GM18868 (cell line): ENCODE results near the gene RPL29.

ENCODE experiments used
- ATAC-seq: cut with Tn5 transposase; IDR thresholded peaks from one replicate; pipeline ENCODE4 v1.9.1; 2021; ENCODE audit warnings: mild to moderate bottlenecking, moderate library complexity; ENCODE audit not compliant: unreplicated experiment

Gene RPL29

DNA sequence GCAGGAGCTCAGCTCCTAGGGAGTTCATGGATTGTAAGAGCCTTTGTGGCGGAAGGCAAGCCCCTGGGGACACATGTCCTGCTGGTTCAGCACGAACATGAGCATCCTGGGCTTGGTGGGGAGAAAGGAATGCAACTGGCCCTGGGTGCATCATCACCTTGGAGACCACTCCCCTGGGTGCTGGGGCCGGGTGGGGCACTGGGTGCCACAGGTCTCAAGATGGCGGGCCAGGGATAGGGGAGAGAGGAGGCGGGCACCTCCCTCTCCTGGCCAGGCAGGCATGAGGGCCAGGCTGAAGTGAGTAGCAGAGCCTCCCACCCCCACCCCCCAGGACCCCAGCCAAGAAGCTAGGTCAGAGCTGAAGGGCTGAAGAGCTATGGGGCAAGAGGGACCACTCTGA, 29.2 kb downstream of the RPL29 start:
- no peak for ATAC-seq

DNA sequence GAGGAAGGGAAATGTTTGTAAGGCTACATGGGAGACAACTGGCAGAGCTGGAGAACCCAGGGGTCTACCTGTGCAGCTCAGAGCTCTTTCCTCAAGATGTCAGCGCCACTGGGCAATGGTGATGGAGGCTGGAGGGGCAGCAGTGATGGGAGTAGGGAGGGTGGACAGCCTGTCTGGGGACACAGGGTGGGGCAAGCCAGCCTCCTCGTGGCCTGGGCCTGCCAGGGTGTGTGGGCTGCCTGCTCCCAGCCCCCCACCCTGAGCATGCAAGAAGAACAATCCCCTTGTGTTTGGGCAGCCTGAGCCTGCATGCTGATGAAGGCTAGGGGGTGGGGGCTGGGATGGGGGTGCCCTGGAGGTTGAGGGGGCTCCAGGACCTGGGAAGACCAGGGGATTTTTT, 29.7 kb downstream of the RPL29 start:
- ATAC-seq = no peak

DNA sequence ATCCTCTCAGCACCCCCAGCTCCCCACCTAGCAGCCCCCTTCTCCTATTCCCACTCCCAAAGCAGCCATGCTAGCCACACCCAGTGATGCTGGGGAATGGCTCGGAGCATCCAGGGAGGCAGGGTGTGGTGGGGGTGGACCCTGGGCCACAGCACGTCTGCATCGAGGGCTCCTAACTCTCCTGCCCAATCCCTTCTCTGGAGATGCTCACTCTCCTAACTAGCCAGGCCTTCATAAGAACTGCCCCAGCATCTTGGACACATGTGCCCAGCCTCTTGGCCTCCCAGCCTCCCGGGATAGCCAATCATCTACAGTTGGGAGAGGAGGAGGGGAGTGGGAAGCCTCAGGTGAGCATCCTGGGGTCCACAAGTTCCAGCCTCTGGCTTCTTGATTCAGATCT, 31.2 kb downstream of the RPL29 start:
- no peak for ATAC-seq

DNA sequence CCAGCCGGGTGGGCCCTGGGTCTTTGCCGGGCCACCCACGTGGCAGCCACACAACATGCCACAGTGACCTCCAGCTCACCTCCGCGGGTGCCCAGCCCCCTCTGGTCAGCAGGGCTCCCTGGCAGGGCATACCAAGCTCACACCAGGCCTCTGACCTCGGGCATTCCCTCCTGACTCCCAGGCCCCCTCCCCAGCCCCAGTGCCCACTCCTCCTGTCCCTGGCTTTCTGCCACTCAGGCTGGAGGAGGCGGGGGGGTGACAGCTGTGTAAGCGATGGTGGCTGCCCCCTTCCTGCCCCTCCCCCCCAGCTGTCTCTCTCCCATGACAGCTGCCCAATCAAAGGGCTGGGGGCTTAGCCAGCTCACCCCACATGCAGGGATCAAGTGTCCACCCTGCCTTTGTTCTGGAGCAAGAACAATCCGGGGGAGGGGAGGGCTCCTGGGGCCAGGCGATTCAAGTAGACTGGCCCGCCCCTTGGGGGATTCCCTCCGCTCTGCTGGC, 31.7 kb downstream of the RPL29 start:
- ATAC-seq = no peak

DNA sequence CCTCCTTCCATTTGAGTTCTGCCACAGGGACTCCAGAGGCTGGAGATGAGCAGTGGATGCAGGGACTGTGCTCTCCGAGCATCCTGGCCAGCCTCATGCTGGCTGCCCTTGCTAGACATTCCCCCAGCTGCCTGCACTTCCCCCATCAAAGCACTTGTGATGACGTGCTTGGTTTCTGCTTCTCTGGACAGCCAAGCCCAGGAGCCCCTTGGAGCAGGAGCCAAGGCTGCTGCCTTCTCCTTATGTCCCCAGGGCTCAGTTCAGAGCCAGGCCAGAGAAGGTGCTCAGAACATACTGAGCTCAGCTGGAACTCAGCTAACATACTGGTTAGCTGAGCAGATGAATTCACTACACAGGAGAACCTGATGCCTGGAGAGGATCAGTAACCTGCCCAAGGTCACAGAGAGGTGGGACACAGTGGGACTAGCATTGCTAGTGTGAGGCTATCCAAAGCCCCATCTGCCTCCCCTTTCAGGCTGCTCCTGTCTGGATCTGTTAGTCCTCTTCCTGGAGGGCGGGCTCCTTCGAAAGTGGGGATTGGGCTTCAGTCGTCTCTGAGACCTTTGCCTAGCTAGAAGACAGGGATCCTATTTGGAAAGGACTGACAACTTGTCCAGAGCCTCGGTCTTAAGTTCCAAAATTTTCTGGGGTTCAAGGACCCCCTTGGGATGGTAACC, 32.7 kb downstream of the RPL29 start:
- no peak for ATAC-seq

DNA sequence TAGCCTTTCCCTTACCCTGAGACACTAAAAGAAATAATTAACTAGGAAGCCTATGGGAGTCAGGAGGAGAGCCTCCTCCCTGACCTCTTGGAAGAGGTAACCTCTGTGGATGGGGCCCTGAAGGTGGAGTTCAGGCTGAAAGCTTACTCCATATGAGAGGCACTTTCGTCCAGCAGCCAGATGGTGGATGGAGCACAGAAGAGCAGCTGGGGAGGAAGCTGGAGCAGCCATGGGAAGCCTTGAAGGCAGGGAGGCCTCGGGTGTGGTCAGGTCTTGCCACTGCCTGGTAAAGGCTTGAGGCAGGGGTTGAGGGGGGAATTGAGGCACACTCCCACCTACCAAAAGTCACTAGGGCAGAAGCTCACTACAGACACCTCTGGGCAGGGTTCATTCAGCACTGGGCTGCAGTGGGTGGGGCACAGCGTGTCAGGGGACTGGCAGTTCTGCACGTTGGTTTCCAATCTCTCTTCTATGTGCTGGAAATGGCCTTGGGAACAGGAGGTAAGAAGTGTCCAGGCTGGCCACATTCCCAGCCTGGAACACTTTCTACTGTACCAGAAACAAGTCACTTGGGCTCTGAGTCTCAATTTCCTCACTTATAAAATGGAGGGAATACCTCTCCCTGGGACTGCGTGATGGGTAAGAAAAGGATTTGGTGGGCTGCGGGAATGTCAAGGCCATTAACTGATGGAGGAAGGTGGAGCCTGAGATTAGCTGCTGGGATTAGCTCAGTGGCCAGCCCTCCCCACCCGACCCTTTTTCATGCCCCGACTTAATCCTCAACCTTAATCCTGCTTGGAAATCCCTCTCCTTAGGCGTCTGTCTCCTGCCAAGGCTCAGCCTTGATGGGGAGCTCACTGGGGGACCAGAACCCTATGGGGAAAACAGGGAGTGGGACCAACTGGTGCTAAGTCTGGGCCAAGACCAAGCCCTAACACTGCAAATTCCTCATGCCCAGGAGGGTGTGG, 33.8 kb downstream of the RPL29 start:
- ATAC-seq = no peak

DNA sequence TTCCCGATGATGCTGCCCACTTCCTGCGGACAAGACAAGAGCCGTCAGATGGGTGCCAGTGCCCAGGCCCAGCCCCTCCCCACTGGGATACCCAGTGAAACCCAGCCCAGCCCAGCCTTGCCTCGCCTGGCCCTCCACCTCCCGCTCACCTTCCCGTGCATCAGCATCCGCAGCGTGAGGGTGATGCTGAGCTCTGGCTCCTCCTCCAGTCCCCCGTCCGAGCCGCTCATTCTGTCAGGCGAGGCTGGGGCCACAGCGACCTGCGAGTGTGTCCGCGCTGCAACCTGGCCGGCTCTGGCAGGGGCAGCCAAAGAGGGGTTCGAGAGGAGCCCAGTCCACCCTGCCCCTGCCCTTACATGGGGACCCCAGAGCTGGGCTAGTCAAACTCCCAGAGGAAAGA, 34.7 kb downstream of the RPL29 start:
- no peak for ATAC-seq

DNA sequence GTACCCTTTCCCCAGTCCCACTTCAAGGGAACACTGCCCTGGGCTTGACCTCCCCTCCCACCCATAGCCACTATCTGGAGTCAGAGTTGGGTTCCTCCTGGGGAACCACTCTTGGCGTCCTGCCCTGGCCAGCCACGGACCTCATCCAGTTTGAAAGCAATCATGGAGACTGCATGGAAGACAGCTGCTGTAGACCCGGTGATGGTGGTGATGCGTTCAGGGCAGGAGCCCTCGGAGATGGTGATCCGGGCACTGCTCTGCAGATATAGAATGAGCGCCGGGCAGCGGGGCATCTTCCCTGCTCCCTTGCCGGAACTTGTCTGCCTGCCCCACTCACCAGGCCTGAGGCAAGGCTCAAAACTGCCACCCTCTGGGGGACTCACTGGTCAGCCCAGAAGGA, 35.3 kb downstream of the RPL29 start:
- no peak for ATAC-seq

DNA sequence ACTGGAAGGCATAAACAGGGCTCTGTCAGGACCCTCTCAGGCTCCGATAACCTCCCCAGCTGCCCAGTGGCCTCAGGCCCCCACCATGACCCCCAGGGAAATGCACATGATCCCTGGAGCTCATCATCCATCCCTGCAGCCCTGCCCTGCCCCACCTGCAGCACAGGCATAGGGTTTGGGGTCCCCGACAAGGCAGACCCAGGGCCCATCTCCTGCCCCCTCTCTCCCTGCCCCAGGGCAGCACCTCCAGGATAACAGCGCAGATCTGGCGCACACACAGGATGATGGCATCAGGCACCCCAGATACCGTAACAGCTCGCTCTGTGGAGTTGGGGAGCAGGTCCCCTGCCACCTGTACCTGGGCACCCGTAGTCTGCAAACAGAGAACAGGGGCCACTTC, 36.0 kb downstream of the RPL29 start:
- no peak for ATAC-seq

DNA sequence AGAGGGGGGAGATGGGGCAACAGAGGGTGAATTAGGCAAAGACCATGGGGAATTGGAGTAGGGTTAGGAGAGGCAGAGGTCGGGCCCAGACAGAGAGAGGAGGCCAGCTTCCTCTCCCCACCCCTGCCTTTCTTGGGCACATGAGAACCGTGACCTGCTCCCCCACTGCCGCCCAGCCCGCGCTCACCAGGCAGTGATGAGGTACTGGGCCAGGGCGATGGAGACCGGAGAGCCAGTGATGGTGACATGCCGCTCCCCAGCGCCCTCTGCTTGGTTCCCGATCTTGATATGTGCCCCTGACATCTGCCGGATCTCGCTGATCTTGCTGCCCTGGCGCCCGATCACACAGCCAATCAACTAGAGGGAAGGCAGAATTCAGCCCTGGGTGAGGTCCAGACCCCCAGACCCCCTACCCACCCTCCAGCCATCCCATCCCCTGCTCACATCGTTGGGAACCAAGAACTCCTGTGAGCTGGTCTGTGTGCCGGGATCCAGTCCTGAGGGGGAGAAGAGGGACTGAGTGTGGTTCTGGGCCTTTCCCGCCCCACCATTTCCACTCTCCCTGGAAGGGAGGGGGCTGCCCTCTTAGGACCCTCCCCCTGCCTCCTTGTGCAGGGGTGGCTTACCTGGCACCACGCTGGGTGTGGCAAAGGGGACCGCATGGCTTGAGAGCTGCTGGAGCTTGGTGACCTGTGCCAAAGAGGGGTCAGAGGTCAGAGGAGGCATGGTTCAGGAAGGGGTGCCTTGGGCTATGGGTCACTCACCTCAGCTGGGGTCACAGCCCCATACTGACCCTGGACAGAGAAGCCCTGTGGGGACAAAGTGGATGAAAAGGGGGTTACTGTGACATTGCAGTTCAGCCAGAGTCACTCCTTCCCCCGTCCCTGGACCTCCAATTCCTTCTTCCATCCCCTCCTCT, 36.8 kb downstream of the RPL29 start:
- ATAC-seq = no peak

DNA sequence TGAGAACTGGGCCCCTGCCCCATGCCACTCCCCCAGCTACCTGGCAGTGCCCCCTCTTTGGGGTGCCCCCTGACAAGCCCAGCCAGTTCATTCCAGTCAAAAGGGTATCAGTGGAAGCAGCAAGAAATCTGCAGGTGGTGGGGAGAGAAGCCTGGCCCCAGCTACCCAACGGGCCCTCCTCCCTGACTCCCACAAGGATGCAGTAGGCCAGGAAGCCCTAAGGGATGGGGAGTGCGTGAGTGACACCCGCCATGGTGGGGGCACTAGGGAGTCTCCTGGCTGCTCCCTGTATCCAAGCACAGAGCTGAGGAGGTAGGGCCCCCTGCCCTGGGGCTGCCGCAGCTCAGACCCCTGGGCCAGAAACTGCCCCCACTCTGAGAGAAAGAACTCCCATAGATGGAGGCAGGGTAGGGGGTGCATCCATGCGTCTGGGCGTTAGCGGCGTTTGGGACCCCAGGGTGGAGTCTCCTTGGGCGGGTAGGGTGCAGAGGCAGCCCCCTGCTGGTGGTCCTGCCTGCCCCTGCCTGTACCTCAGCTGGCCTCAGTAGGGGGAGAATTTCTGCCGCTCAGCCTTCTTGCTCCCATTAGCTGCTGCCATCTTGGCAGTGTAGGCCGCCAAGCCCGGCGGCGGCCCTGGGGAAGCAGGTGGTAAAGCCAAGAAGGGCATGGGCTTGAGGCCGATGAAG, 38.0 kb downstream of the RPL29 start:
- ATAC-seq = no peak

DNA sequence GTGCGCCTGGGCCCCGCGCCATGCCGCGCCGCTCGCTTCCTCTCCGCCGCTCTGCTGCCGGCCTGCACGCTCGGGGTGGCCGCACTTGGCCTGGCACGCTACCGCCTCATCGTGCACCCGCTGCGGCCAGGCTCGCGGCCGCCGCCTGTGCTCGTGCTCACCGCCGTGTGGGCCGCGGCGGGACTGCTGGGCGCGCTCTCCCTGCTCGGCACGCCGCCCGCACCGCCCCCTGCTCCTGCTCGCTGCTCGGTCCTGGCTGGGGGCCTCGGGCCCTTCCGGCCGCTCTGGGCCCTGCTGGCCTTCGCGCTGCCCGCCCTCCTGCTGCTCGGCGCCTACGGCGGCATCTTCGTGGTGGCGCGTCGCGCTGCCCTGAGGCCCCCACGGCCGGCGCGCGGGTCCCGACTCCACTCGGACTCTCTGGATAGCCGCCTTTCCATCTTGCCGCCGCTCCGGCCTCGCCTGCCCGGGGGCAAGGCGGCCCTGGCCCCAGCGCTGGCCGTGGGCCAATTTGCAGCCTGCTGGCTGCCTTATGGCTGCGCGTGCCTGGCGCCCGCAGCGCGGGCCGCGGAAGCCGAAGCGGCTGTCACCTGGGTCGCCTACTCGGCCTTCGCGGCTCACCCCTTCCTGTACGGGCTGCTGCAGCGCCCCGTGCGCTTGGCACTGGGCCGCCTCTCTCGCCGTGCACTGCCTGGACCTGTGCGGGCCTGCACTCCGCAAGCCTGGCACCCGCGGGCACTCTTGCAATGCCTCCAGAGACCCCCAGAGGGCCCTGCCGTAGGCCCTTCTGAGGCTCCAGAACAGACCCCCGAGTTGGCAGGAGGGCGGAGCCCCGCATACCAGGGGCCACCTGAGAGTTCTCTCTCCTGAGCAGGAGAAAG, 39.6 kb downstream of the RPL29 start:
- no peak for ATAC-seq

DNA sequence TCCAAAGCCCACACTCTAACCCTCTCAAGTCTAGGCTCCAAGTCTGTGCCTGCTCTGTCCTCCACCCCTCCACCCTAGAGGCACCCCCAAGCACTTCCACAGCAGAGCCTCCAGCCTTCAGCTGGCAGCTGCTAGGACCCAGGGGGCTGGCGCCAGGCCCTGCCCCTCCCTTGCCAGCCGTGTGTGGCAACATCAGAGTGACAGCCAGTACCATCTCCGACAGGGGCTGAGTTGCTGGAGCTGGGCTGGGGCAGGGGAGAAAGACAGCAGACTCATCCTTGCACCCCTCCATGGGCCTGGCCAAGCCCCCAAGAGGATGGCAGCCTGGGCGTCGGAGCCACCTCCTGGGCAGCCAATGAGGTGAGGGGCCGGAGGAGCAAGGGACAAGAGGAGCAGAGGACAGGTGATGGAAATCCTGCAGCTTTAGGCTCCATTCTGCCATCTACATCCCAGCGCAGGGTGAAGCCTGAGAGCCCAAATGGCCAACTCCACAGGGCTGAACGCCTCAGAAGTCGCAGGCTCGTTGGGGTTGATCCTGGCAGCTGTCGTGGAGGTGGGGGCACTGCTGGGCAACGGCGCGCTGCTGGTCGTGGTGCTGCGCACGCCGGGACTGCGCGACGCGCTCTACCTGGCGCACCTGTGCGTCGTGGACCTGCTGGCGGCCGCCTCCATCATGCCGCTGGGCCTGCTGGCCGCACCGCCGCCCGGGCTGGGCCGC, 40.4 kb downstream of the RPL29 start, which contains the start of gene GPR62:
TSS of gene GPR62 (plus strand) at position 207 of the 718 bp plus-strand sequence. CDS start at position 479, 272 bp downstream.
- ATAC-seq = no peak

DNA sequence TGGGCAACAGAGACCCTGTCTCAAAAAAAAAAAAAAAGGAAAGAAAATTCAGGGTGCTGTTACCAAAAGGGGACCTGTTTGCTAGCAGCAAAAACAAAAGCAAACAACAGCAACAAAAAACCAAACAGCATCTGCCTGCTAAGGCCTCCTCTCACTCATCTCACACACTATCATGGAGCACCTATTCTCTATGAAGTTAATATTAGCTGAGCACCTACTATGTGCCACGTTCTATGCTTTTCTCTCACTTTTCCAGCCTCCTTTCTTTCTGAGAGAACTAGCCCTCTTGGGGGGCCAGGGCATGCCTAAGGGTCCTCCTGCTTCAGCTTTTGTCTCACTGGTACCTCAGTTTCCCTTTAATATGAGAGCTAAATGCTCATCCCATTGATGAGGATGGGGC, 41.0 kb downstream of the RPL29 start:
- no peak for ATAC-seq

DNA sequence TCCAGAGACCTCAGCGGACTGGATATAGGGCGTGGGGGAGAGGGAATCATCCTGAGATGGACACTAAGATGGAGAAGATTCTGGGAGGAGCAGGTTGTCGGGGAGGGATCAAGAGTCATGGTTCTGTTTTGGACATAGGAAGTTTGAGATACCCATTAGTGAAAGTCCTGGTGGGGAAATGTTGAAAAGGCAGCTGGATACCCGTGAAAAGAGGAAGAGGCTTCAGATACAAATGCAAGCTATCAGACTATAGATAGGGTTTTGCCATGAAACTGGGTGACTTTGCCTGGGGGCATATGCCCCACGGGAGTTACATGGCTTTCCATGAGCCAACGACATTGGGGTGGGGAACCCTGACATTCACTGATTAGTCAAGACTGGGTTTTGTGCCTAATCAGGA, 41.6 kb downstream of the RPL29 start:
- ATAC-seq = no peak

DNA sequence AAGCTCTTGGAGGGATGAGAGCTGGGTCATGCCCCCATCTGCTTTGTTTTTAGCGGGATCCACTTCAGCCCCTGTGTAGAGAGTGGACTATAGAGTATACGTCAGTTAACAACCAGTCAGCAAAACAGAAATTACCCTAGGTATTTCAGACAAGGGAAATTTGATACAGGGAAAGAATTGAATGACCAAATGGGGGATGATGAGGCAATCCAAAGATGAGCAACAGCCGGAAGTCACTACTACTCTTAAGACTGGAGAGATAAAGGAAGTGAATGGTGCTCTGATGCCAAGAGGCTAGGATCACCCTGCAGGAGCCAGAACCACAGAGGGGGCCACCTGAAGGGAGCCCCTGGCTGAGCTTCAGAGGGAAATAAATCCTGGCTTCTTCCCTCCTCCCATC, 42.2 kb downstream of the RPL29 start:
- ATAC-seq = no peak

DNA sequence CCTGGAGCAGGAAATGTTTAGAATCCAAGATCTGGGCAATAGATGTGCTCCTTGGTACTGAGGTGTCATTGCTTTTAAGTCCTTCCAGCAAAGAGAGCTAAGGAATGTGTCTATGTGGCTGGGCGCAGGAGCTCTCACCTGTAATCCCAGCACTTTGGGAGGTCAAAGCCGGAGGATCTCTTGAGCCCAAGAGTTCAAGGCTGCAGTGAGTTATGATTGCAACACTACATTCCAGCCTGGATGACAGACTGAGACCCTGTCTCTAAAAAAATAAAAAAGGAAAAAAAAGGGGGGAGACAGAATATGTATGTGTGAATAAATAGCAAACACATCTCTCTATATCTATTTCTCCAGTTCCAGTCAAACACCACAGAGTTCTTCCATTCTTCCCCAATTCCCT, 44.8 kb downstream of the RPL29 start:
- no peak for ATAC-seq

DNA sequence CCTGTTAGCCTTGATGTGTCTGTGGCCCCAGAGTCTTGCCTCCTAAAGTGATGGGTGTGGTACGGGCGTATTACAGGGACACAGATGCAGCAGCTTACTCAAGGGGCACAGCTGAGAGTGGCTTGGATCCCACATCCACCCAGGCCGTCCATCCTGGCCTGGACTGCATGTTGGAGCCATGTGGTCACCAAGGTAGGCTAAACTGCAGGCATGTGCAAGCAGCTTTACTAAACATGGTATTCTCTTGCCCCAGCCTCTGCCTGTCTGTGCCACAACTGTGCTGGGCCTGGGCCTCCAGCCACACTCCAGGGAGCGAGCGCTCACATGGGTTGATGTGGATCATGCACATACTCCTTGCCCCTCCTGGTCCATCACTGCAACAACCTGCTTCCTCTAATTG, 46.6 kb downstream of the RPL29 start:
- no peak for ATAC-seq
